ENCODE measurements around the gene FOSL1.

The FOSL1 gene

DNA sequence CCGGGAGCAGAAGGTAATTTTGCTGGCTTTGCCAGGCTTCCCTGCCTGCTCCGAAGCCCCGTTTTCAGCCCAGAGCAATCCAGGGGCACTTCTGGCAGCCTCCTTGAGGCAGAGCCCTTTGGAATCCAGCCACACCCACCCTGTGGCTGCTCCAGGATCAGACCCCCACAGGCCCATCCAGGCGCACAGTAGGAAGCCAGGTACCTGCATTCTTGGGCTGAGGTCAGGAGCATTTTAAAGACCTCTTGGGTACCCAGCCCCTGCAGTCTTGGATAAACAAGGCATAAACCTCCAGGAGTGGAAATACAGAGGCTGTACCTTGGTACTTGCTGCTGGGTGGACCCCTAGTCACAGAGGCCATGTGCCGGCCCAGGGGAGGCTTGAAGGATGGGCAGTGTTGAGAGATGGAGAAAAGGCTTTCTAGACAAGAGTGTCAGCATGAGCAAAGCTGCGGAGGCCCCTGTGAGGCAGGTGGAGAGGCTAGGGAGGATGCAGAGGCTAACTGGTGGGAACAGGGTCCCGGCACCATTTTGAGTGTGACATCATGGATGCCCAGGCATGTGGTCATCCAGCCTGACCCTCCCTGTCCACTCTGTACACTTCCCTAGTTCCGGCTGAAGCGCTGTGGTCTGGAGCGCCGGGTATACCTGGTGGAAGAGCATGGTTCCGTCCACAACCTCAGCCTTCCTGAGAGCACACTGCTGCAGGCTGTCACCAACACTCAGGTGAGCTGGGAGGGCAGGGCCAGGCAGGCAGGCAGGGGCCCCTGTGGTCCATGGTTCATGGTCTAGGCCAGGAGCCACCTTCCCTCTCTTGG, 36.1 kb downstream of the FOSL1 start:
- DNase-seq (ENCODE audit: low read depth in 2 of 2): no peak

DNA sequence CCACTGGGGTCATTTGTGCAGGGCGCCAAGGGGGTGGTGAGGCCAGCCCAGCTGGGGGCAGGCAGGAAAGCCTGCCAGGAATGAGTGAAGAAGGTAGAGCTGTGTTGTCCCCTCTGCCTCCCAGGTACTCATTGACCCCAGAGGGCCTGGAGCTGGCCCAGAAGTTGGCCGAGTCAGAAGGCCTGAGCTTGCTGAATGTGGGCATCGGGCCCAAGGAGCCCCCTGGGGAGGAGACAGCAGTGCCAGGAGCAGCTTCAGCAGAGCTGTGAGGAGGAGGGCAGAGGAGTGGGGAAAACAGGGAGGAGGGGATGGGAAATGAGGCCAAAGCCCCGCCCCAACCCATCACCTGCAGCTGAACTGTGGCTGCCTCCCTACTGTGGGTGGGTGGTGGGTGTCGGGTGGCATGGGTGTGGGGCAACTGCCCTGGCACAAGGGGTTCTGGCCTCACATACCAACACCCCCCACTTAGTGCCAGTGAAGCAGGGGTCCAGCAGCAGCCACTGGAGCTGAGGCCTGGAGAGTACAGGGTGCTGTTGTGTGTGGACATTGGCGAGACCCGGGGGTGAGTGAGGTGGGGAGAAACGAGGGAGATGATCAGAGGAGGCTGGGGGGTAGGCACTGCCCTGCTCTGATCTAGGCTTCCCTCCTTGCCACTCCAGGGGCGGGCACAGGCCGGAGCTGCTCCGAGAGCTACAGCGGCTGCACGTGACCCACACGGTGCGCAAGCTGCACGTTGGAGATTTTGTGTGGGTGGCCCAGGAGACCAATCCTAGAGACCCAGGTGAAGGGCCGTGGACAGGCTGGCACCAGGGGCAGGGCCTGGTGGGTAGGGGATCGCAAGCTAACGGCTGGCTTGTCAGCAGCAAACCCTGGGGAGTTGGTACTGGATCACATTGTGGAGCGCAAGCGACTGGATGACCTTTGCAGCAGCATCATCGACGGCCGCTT, 37.0 kb downstream of the FOSL1 start:
- no peak for DNase-seq (ENCODE audit: low read depth in 2 of 2)

- DNase-seq (ENCODE audit: low read depth in 2 of 2): no peak
These were observed 37.9 kb downstream of the FOSL1 start for GRCh38 chr11:65862191-65862735.

DNA sequence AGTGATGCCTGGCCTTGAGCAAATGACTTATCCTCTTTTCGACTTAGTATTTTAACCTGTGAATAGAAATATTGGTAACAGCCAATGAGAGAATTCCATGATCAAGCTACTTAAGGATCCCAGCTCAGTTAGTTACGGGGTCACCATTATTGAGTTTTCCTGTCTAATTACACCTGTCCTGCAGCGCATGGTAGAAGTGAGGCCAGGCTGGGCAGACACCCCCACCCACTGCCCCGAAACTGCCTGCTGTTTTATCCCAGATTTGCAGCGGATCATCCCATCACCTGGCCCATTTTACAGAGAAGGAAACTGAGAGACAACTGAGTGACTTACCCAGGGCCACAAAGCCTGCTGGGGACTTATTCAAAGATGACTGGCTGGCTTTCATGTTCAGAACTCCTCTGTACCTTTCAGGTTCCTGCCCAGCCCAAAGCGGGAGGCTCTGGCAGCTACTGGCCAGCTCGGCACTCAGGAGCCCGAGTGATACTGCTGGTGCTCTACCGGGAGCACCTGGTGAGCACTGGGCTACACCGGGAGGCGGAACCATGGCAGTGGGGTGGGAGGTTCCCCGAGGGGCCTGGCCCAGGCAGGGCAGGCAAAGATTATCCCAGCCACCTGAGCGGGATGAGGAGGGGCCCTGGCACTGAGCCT, 38.5 kb downstream of the FOSL1 start:
- no peak for DNase-seq (ENCODE audit: low read depth in 2 of 2)

- DNase-seq (ENCODE audit: low read depth in 2 of 2): no peak
These were observed 39.1 kb downstream of the FOSL1 start for GRCh38 chr11:65861165-65861505.

DNA sequence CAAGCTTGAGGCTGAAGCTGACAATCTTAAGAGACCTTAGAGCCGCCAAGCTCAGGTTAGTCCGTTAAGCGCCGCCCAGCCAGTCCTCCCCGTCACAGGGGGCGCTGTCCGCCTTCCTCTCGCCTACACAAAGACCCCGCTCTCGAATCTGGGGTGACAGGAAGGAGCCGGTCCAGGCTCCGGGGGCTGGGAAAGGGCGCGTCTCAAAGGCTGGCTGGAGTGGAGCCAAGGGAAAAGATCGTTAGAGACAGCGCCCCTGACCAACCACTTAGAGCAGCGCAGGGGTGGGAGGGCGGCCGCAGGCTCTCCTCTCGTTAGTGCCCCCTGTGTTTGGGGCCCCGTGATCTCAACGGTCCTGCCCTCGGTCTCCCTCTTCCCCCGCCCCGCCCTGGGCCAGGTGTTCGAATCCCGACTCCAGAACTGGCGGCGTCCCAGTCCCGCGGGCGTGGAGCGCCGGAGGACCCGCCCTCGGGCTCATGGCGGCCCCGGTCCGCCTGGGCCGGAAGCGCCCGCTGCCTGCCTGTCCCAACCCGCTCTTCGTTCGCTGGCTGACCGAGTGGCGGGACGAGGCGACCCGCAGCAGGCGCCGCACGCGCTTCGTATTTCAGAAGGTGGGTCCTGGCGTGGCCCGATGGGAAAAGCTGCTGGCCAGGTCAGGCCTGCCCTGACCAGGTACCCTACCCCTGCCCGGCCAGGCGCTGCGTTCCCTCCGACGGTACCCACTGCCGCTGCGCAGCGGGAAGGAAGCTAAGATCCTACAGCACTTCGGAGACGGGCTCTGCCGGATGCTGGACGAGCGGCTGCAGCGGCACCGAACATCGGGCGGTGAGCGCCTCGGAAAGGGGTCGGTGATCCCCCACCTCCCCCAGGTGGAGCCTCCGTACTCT, 39.7 kb downstream of the FOSL1 start, which contains the start of gene MUS81:
Gene MUS81 (plus strand): TSS at position 156 of the 887 bp plus-strand sequence. CDS start 321 bp downstream, at position 477.
- DNase-seq (ENCODE audit: low read depth in 2 of 2): peak; percentile 93 to 94

DNA sequence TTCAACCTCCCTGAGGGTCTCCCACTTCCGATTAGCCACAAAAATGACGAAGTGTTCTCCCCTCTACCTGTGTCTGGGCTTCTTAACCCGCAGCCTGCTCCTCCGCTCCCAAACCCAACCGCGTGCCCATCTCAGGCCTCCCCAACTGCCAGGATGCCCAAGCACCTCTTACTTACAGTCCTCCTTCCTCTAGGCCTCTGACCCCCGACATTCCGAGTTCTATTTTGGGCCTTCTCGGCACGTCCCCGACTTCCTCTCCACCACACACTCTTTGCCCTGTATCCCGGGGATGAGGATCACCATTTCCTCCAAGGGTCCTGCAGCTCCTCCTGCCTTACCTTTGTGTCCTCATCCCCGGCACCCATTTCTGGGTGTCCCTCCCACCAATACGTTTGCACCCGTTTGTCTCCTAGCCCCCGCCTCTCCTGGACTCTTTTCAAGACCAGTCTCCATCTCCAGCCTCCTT, 40.3 kb downstream of the FOSL1 start:
- no peak for DNase-seq (ENCODE audit: low read depth in 2 of 2)

DNA sequence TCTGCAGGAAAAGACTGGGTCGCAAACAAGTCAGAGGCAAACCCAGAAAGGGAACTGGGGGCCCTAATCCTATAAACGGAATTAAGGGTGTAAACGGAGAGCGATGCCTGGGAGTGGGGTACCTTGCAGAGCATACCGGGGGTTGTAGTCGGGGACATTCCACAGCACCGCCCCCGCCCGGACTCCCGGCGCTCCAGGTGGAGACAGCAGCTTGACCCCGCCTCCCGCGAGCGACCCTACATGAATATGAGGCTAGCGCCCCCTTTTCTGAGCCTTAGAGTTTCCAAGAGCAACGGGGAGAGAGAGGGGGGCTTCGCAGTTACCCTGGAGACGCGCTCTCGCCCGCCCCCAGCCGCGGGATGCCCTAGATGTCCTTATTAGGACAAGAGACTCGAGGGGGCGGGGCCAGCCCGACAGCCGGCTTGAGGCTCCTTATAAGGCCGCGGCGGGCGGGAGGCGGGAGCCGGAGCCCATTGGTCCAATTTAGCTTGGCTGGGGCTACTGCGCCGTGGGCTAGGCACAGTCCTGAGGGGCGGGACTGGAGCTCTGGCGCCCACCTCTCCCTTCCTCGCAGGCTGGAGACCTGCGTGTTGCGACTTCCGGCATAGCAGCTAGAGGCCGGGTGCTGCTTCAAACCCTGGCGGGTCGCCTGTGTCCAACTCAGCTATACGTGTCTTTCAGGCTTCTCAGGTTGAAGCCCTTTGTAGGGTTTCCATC, 40.9 kb downstream of the FOSL1 start:
- peak; percentile 98 to 99 for DNase-seq (ENCODE audit: low read depth in 2 of 2)

GRCh38 chr11:65858681-65859087, 41.5 kb downstream of the FOSL1 start:
- DNase-seq (ENCODE audit: low read depth in 2 of 2): no peak

DNA sequence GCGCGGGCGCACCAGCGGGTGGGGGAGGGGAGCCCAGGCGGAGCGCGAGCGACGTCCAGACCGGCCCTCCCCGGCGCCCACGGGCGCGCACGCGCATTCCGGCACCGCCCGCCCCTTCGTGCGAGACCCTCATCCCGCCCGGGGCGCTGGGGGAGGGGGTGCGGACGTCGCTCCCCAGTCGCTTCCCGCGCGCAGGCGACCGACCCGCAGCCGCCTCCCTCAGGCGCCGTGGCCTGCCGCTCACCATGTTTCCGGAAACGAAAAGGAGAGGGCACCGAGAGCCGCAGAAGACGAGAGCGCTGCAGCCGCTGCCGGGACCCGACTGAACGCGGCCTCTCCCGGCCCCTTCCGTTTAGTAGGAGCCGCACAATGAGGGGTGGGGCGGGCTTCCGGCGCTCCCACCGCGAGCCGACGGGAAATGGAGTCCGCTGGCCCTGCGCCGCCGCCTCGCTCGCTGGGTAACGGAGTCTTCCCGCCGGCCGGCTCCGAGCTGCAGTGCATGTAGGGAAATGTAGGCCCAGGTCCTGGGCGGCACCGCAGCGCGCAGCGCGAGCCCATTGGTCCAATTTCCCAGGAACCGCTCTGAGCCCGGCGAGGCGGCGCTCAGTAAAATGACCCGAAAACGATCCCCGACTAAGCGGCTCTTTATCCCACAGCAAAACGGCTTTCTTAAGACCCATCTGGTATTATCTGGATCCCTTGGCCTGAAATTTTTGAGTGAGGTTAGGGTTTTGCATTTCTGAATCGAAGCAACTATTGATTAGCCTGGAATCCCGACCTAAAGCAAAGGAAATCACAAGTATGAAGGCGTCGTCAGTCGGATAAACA, 42.1 kb downstream of the FOSL1 start, which contains the start of gene CFL1:
Gene CFL1 (minus strand): TSS at position 328 of the 828 bp plus-strand sequence. CDS start 81 bp downstream, at position 247.
- DNase-seq (ENCODE audit: low read depth in 2 of 2): peak; percentile 99

- no peak for DNase-seq (ENCODE audit: low read depth in 2 of 2)
These were observed 42.7 kb downstream of the FOSL1 start for GRCh38 chr11:65857500-65857852.

GRCh38 chr11:65856689-65857499, 43.3 kb downstream of the FOSL1 start:
- DNase-seq (ENCODE audit: low read depth in 2 of 2): peak; percentile 72 to 78

GRCh38 chr11:65855927-65856363, 44.2 kb downstream of the FOSL1 start:
- no peak for DNase-seq (ENCODE audit: low read depth in 2 of 2)

DNA sequence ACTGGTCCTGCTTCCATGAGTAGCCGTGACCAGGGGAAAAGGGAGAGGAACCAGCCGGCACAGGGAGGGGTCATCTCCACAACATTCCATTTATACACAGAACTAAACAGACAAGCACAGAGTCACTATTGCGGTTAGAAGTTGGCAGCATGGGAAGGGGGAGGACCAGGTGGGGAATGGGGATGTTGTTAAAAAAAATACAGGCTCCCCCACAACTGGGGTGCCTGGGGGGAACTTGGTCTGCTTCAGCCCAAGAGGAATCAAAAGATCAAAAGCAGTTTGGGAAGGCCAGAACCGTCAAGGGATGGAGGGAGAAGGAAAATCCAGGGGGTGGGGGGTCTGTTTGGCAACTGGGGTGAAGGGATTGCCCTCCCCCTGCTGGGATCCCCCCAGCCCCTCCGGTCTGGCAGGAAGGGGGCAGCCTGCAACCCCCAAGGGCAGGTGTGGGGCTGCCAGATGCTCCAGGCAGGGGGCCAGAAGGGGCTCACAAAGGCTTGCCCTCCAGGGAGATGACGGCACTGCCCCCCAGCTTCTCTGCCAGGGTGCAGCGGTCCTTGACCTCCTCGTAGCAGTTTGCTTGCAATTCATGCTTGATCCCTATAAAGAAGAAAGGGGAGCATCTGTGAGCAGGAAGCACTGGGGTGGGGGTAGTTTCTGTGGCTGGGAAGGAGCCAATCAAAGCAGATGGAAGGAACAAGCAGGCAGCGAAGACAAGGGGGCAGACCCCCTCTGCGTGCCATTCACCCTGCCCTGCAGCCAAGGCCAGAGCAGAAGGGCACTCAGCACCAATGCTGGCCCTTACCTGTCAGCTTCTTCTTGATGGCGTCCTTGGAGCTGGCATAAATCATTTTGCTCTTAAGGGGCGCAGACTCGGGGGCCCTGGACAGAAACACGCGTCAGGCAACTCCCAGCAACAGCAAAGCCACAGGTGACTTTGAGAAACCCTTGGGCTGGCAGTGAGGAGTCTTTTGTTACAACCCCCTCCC, 45.0 kb downstream of the FOSL1 start:
- DNase-seq (ENCODE audit: low read depth in 2 of 2): no peak

- DNase-seq (ENCODE audit: low read depth in 2 of 2): no peak
These were observed 46.0 kb downstream of the FOSL1 start for GRCh38 chr11:65854161-65854592.

- no peak for DNase-seq (ENCODE audit: low read depth in 2 of 2)
These were observed 46.8 kb downstream of the FOSL1 start for GRCh38 chr11:65853246-65853979.
